Measurements from ENCODE around the gene HTT-AS.

DNA sequence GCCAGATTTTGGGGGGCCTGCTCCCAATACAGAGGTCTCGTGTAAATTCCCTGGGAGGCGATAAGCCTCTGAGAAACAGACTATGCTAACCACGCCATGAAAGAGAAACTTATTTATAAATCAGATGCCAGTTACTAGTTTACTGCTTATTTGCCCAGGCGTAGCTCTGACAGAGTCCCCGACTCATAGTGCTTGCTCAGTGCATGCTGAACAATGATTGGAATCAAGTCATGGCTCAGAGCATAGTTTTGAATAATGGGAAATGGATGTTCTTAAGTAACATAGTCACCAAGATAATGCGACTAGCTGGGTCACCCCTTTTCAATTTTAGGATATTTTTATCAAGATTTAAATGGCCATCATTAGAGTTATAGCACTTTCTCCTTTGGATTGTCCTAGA, 40.0 kb upstream of the HTT-AS start:
- TF ChIP-seq, protein P1, sequence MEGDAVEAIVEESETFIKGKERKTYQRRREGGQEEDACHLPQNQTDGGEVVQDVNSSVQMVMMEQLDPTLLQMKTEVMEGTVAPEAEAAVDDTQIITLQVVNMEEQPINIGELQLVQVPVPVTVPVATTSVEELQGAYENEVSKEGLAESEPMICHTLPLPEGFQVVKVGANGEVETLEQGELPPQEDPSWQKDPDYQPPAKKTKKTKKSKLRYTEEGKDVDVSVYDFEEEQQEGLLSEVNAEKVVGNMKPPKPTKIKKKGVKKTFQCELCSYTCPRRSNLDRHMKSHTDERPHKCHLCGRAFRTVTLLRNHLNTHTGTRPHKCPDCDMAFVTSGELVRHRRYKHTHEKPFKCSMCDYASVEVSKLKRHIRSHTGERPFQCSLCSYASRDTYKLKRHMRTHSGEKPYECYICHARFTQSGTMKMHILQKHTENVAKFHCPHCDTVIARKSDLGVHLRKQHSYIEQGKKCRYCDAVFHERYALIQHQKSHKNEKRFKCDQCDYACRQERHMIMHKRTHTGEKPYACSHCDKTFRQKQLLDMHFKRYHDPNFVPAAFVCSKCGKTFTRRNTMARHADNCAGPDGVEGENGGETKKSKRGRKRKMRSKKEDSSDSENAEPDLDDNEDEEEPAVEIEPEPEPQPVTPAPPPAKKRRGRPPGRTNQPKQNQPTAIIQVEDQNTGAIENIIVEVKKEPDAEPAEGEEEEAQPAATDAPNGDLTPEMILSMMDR (IDR thresholded peaks at IDR 0.05; ENCODE audit: low read length), result no peak
- no peak for TF ChIP-seq EZH2 (IDR thresholded peaks at IDR 0.05; ENCODE audit: borderline replicate concordance, low read length)

Data from OCI-LY1 (cell line).